ENCODE measurements around the gene SLC25A10.

Gene SLC25A10

GRCh38 chr17:81711814-81712467 is at the start of gene SLC25A10:
SLC25A10 (plus strand) TSS chr17:81712284; CDS start chr17:81712427, 143 bp downstream.
- peak; percentile 74 for DNase-seq

- no peak for DNase-seq
Measured at GRCh38 chr17:81664051-81664470, 48.0 kb upstream of the SLC25A10 start.

GRCh38 chr17:81665205-81666091 is 46.6 kb upstream of the SLC25A10 start:
- no peak for DNase-seq

GRCh38 chr17:81666092-81666341 is 46.1 kb upstream of the SLC25A10 start:
- no peak for DNase-seq

GRCh38 chr17:81666342-81667191 is 45.5 kb upstream of the SLC25A10 start, which contains the start of the genes CCDC137 and OXLD1:
CCDC137 (plus strand) TSS chr17:81666737; CDS start chr17:81666767, 30 bp downstream.
OXLD1 (minus strand) TSS chr17:81666605; CDS start chr17:81666577, 28 bp downstream.
- peak; percentile 91 for DNase-seq

- no peak for DNase-seq
Measured at GRCh38 chr17:81667754-81668153, 44.3 kb upstream of the SLC25A10 start.

GRCh38 chr17:81672504-81672903 is 39.6 kb upstream of the SLC25A10 start:
- no peak for DNase-seq

GRCh38 chr17:81672954-81673353 is 39.1 kb upstream of the SLC25A10 start:
- DNase-seq = no peak

- no peak for DNase-seq
Measured at GRCh38 chr17:81673561-81674258, 38.4 kb upstream of the SLC25A10 start.

- DNase-seq = peak; percentile 39
Measured at GRCh38 chr17:81675515-81676221, 36.4 kb upstream of the SLC25A10 start.

- DNase-seq = no peak
Measured at GRCh38 chr17:81676906-81677305, 35.2 kb upstream of the SLC25A10 start.

- no peak for DNase-seq
Measured at GRCh38 chr17:81680150-81680549, 31.9 kb upstream of the SLC25A10 start.

GRCh38 chr17:81681672-81682071 is 30.4 kb upstream of the SLC25A10 start:
- DNase-seq = no peak

- DNase-seq = no peak
Measured at GRCh38 chr17:81682565-81683207, 29.4 kb upstream of the SLC25A10 start.

- DNase-seq = no peak
Measured at GRCh38 chr17:81683208-81683583, 28.9 kb upstream of the SLC25A10 start.

- peak; percentile 97 for DNase-seq
Measured at GRCh38 chr17:81683584-81684441, 28.3 kb upstream of the SLC25A10 start, which contains the start of the genes ARL16 and HGS. ARL16 (minus strand) TSS chr17:81683797; CDS start chr17:81683753, 44 bp downstream. HGS (plus strand) TSS chr17:81684011; CDS start chr17:81684067, 56 bp downstream.

GRCh38 chr17:81684442-81684911 is 27.6 kb upstream of the SLC25A10 start:
- peak; percentile 53 for DNase-seq

- no peak for DNase-seq
Measured at GRCh38 chr17:81685108-81685507, 27.0 kb upstream of the SLC25A10 start.

GRCh38 chr17:81686614-81687013 is 25.5 kb upstream of the SLC25A10 start:
- DNase-seq = no peak

All from CD4-positive, alpha-beta T cell treated with Interleukin-15 for 1 hour (primary cell).